SK-N-SH (cell line): ENCODE results near the gene KRT16.

Experiments
- NRF1 ChIP-seq: IDR thresholded peaks from 2 replicates; pipeline ENCODE4 v1.6.1; 2012; ENCODE audit warnings: low read depth, mild to moderate bottlenecking, low read length
- POLR2AphosphoS5 ChIP-seq: IDR thresholded peaks from 2 replicates; pipeline ENCODE4 v1.6.1; 2012; ENCODE audit warnings: low read depth, low read length
- RAD21 ChIP-seq: IDR thresholded peaks from 2 replicates; pipeline ENCODE4 v1.6.1; 2012; ENCODE audit warnings: mild to moderate bottlenecking, low read length
- RFX5 ChIP-seq: IDR thresholded peaks from 2 replicates; pipeline ENCODE4 v1.6.1; 2012; ENCODE audit warnings: mild to moderate bottlenecking, improper control_type of control experiment, low read length
- SIN3A ChIP-seq: IDR thresholded peaks from 2 replicates; pipeline ENCODE4 v1.6.1; 2012; ENCODE audit warnings: low read depth, mild to moderate bottlenecking, low read length, moderate library complexity, borderline replicate concordance
- SMC3 ChIP-seq: IDR thresholded peaks from 2 replicates; pipeline ENCODE4 v1.6.1; 2012; ENCODE audit warnings: low read depth, low read length, improper control_type of control experiment
- TAF1 ChIP-seq: IDR thresholded peaks from 2 replicates; pipeline ENCODE4 v1.6.1; 2012; ENCODE audit warnings: low read depth, mild to moderate bottlenecking, low read length, moderate library complexity, borderline replicate concordance
- TCF12 ChIP-seq: IDR thresholded peaks from 2 replicates; pipeline ENCODE4 v1.4.0; 2012
- TF ChIP-seq, protein P1 (sequence below): fragments of 200-600 bp; sonication (generic); IDR thresholded peaks from 2 replicates; pipeline ENCODE4 v1.6.1; 2017; ENCODE audit warnings: antibody characterized with exemption, mild to moderate bottlenecking, moderate library complexity
- TF ChIP-seq, protein P2 (sequence below): IDR thresholded peaks from 2 replicates; pipeline ENCODE4 v1.4.0; 2012; ENCODE audit warnings: low read depth

DNA sequence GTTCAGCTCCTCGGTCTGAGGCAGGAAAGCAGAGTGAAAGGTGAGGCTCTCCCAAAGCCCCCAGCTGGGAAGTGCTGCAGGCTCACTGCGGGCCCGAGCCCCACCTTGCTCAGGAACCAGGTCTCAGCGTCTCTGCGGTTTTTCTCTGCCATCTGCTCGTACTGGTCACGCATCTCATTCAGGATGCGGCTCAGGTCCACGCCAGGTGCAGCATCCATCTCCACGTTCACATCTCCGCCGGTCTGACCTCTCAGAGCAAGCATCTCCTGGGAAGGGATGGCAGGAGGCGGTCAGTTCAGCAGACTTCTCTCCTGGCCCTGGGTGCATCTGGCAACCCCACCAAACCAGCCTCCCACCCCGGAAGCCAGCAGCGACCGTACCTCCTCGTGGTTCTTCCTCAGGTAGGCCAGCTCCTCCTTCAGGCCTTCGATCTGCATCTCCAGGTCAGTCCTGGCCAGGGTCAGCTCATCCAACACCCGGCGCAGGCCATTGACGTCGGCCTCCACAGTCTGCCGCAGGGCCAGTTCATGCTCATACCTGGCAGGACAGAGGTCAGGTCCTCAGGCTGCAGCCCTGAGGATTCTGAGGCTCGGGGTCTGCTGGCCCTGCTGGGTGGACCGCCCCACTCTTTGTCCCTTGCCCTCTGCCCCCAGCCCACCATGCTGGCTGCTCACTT, 1.5 kb downstream of the KRT16 start:
- TF ChIP-seq RAD21 = no peak
- TF ChIP-seq, protein P1, sequence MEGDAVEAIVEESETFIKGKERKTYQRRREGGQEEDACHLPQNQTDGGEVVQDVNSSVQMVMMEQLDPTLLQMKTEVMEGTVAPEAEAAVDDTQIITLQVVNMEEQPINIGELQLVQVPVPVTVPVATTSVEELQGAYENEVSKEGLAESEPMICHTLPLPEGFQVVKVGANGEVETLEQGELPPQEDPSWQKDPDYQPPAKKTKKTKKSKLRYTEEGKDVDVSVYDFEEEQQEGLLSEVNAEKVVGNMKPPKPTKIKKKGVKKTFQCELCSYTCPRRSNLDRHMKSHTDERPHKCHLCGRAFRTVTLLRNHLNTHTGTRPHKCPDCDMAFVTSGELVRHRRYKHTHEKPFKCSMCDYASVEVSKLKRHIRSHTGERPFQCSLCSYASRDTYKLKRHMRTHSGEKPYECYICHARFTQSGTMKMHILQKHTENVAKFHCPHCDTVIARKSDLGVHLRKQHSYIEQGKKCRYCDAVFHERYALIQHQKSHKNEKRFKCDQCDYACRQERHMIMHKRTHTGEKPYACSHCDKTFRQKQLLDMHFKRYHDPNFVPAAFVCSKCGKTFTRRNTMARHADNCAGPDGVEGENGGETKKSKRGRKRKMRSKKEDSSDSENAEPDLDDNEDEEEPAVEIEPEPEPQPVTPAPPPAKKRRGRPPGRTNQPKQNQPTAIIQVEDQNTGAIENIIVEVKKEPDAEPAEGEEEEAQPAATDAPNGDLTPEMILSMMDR = no peak
- TF ChIP-seq POLR2AphosphoS5 = no peak
- no peak for TF ChIP-seq NRF1
- TF ChIP-seq SMC3 = no peak
- no peak for TF ChIP-seq TCF12
- no peak for TF ChIP-seq SIN3A
- no peak for TF ChIP-seq RFX5
- TF ChIP-seq, protein P2, sequence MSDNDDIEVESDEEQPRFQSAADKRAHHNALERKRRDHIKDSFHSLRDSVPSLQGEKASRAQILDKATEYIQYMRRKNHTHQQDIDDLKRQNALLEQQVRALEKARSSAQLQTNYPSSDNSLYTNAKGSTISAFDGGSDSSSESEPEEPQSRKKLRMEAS = no peak
- no peak for TF ChIP-seq TAF1
